Measurements from ENCODE around the gene HIPK3.
"Not testable (repeated sequence)": the region's sequence is repeated elsewhere in the genome, so short reads cannot be mapped to it uniquely, and the experiment has no call there.

HIPK3 gene

GRCh38 chr11:33294797-33295196, 37.6 kb downstream of the HIPK3 start:
- TF ChIP-seq, protein P1, sequence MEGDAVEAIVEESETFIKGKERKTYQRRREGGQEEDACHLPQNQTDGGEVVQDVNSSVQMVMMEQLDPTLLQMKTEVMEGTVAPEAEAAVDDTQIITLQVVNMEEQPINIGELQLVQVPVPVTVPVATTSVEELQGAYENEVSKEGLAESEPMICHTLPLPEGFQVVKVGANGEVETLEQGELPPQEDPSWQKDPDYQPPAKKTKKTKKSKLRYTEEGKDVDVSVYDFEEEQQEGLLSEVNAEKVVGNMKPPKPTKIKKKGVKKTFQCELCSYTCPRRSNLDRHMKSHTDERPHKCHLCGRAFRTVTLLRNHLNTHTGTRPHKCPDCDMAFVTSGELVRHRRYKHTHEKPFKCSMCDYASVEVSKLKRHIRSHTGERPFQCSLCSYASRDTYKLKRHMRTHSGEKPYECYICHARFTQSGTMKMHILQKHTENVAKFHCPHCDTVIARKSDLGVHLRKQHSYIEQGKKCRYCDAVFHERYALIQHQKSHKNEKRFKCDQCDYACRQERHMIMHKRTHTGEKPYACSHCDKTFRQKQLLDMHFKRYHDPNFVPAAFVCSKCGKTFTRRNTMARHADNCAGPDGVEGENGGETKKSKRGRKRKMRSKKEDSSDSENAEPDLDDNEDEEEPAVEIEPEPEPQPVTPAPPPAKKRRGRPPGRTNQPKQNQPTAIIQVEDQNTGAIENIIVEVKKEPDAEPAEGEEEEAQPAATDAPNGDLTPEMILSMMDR (IDR thresholded peaks at IDR 0.05; ENCODE audit: borderline replicate concordance, control extremely low read depth, extremely low read depth, insufficient read depth, missing control alignments) = no peak
- no peak for DNase-seq (ENCODE audit: low spot score)
- in situ Hi-C loops (cut with MboI; ENCODE audit: low sequenced_read_pairs, unreplicated experiment) = no loop called here

DNA sequence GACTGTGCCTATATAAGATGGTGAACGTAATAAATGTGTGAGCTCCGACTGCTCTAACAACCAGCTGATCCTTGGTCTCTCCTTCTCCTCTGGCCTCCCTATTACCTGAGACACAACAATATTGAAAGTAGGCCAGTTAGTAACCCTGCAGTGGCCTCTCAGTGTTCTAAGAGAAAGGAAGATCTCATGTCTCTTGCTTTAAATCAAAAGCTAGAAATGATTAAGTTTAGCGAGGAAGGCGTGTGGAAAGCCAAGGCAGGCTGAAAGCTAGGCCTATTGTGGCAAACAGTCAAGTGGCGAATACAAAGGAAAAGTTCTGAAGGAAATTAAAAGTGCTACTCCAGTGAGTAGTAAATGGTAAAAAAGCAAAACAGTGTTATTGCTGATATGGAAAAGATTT, 39.5 kb downstream of the HIPK3 start:
- no peak for DNase-seq (ENCODE audit: low spot score)
- TF ChIP-seq, protein P1 (IDR thresholded peaks at IDR 0.05; ENCODE audit: borderline replicate concordance, control extremely low read depth, extremely low read depth, insufficient read depth, missing control alignments) = no peak
- in situ Hi-C loops (cut with MboI; ENCODE audit: low sequenced_read_pairs, unreplicated experiment) = no loop called here

DNA sequence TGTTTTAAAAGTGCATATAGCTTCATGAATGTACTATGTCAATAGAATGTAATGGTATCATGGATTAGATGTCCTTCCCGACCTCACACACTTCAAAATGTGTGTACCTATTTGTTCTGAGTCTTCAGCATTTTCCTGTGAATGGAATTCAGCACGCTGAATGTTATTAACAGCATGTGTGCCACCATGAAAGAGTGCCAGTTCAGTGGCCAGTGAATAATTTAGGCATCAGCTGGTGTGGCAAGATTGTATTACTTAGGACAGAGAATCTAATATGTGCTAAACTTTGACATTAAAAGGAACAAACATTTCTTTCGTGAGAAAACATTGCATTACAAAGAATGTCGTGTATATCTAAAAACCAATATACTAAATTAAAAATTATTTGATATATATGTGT, 46.4 kb downstream of the HIPK3 start:
- in situ Hi-C loops (cut with MboI; ENCODE audit: low sequenced_read_pairs, unreplicated experiment) = no loop called here
- DNase-seq (ENCODE audit: low spot score) = no peak
- TF ChIP-seq, protein P1 (IDR thresholded peaks at IDR 0.05; ENCODE audit: borderline replicate concordance, control extremely low read depth, extremely low read depth, insufficient read depth, missing control alignments) = no peak

- DNase-seq (ENCODE audit: low spot score); in situ Hi-C loops (cut with MboI; ENCODE audit: low sequenced_read_pairs, unreplicated experiment): not testable (repeated sequence)
These were observed 49.6 kb downstream of the HIPK3 start for GRCh38 chr11:33306821-33307220.

- TF ChIP-seq, protein P1 (IDR thresholded peaks at IDR 0.05; ENCODE audit: borderline replicate concordance, control extremely low read depth, extremely low read depth, insufficient read depth, missing control alignments) = no peak
- DNase-seq (ENCODE audit: low spot score) = no peak
- in situ Hi-C loops (cut with MboI; ENCODE audit: low sequenced_read_pairs, unreplicated experiment) = no loop called here
These were observed 50.8 kb downstream of the HIPK3 start for GRCh38 chr11:33307984-33308383.

DNA sequence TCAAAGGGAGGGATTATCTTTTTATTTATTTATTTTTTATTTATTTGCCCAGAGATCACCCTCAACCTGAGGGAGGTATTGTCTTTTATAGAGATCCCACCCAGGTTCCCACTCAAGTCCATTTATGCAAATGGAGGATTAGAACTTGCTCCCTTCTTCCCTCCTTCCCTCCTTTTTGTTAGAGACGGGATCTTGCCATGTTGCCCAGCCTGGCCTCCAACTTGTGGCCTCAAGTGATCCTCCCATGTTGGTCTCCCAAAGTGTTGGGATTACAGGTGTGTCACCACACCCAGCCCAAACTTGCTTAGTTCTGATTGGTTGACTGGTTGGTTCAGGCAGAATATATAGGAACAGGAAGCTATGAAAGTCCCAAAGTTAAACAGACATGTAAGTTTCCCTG, 51.9 kb downstream of the HIPK3 start:
- in situ Hi-C loops (cut with MboI; ENCODE audit: low sequenced_read_pairs, unreplicated experiment) = no loop called here
- TF ChIP-seq, protein P1 (IDR thresholded peaks at IDR 0.05; ENCODE audit: borderline replicate concordance, control extremely low read depth, extremely low read depth, insufficient read depth, missing control alignments) = no peak
- DNase-seq (ENCODE audit: low spot score) = no peak

- no peak for DNase-seq (ENCODE audit: low spot score)
- in situ Hi-C loops (cut with MboI; ENCODE audit: low sequenced_read_pairs, unreplicated experiment) = no loop called here
- TF ChIP-seq, protein P1 (IDR thresholded peaks at IDR 0.05; ENCODE audit: borderline replicate concordance, control extremely low read depth, extremely low read depth, insufficient read depth, missing control alignments) = no peak
These were observed 53.7 kb downstream of the HIPK3 start for GRCh38 chr11:33310720-33311500.

All from GM13976 (cell line).